ENCODE results near the gene HK3. TPM values are rescaled to one million over a fixed set of nuclear protein-coding genes. Genes with fewer than 3 reads are reported as not detected.
A peak's percentile ranks its signal among the peaks of the same experiment; 100 is the strongest.

The HK3 gene
- total RNA-seq, 2 experiments from 2014 or later: 0.33 TPM; not detected in 1

- Mint-ChIP-seq H3K27ac (no peak overlapping the region), H3K27me3 (peaks cover 9% of the 10 kb centered on the region), H3K4me3 (no peak overlapping the region), H3K36me3 (ENCODE audit: low read depth) (no peaks in the 10 kb centered on the region), H3K9me3 (no peaks in the 10 kb centered on the region), H3K4me1 (no peaks in the 10 kb centered on the region)
- DNase-seq: no peak
- POLR2A ChIA-PET: no interaction called here
- CTCF ChIA-PET: no interaction called here
Measured at GRCh38 chr5:176844706-176845391, 54.3 kb downstream of the HK3 start.

- no peak overlapping the region for H3K27ac Mint-ChIP-seq
- H3K36me3 Mint-ChIP-seq (ENCODE audit: low read depth): no peaks in the 10 kb centered on the region
- H3K4me3 Mint-ChIP-seq: no peak overlapping the region
- no peak for DNase-seq
- H3K27me3 Mint-ChIP-seq: peaks cover 9% of the 10 kb centered on the region
- CTCF ChIA-PET: no interaction called here
- no peaks in the 10 kb centered on the region for H3K4me1 Mint-ChIP-seq
- H3K9me3 Mint-ChIP-seq: no peaks in the 10 kb centered on the region
- POLR2A ChIA-PET: no interaction called here
Measured at GRCh38 chr5:176844281-176844680, 54.9 kb downstream of the HK3 start.

- no peak for DNase-seq
- peaks cover 9% of the 10 kb centered on the region for H3K27me3 Mint-ChIP-seq
- H3K4me1 Mint-ChIP-seq: no peaks in the 10 kb centered on the region
- ChIA-PET POLR2A (no interaction called here), CTCF (no interaction called here)
- no peaks in the 10 kb centered on the region for H3K9me3 Mint-ChIP-seq
- no peaks in the 10 kb centered on the region for H3K36me3 Mint-ChIP-seq (ENCODE audit: low read depth)
- no peak overlapping the region for H3K4me3 Mint-ChIP-seq
- H3K27ac Mint-ChIP-seq: no peak overlapping the region
Measured at GRCh38 chr5:176843673-176844072, 55.5 kb downstream of the HK3 start.

- H3K9me3 Mint-ChIP-seq: no peaks in the 10 kb centered on the region
- no peak overlapping the region for H3K27ac Mint-ChIP-seq
- ChIA-PET CTCF (interaction anchor here (1.2 kb wide), 1 partner anchor 177 kb away, joined by 4 read pairs; no protein-coding TSS in a partner anchor), POLR2A (no interaction called here)
- no peaks in the 10 kb centered on the region for H3K27me3 Mint-ChIP-seq
- no peak overlapping the region for H3K4me3 Mint-ChIP-seq
- peak; percentile 80 for DNase-seq
- H3K4me1 Mint-ChIP-seq: no peaks in the 10 kb centered on the region
- no peaks in the 10 kb centered on the region for H3K36me3 Mint-ChIP-seq (ENCODE audit: low read depth)
Measured at GRCh38 chr5:176837707-176838115, 61.4 kb downstream of the HK3 start.

- Mint-ChIP-seq H3K9me3 (no peaks in the 10 kb centered on the region), H3K4me3 (no peak overlapping the region), H3K27ac (no peak overlapping the region), H3K4me1 (no peaks in the 10 kb centered on the region), H3K36me3 (ENCODE audit: low read depth) (no peaks in the 10 kb centered on the region), H3K27me3 (no peaks in the 10 kb centered on the region)
- no peak for DNase-seq
- ChIA-PET CTCF (no interaction called here), POLR2A (no interaction called here)
Measured at GRCh38 chr5:176836811-176837706, 62.1 kb downstream of the HK3 start.

GRCh38 chr5:176835918-176836317 lies 63.2 kb downstream of the HK3 start:
- Mint-ChIP-seq H3K4me3 (no peak overlapping the region), H3K36me3 (ENCODE audit: low read depth) (no peaks in the 10 kb centered on the region), H3K4me1 (no peaks in the 10 kb centered on the region), H3K27me3 (no peaks in the 10 kb centered on the region), H3K9me3 (no peaks in the 10 kb centered on the region), H3K27ac (no peak overlapping the region)
- ChIA-PET CTCF (no interaction called here), POLR2A (no interaction called here)
- no peak for DNase-seq

GRCh38 chr5:176833286-176833685 lies 65.9 kb downstream of the HK3 start:
- H3K4me1 Mint-ChIP-seq: no peaks in the 10 kb centered on the region
- no peak overlapping the region for H3K27ac Mint-ChIP-seq
- no peak overlapping the region for H3K4me3 Mint-ChIP-seq
- CTCF ChIA-PET: no interaction called here
- no peaks in the 10 kb centered on the region for H3K36me3 Mint-ChIP-seq (ENCODE audit: low read depth)
- H3K9me3 Mint-ChIP-seq: no peaks in the 10 kb centered on the region
- POLR2A ChIA-PET: no interaction called here
- DNase-seq: no peak
- no peaks in the 10 kb centered on the region for H3K27me3 Mint-ChIP-seq

- Mint-ChIP-seq H3K4me1 (no peaks in the 10 kb centered on the region), H3K27me3 (no peaks in the 10 kb centered on the region), H3K36me3 (ENCODE audit: low read depth) (no peaks in the 10 kb centered on the region), H3K27ac (no peak overlapping the region), H3K4me3 (no peak overlapping the region), H3K9me3 (no peaks in the 10 kb centered on the region)
- CTCF ChIA-PET: interaction anchor here (0.7 kb wide), 1 partner anchor 188 kb away, joined by 5 read pairs; no protein-coding TSS in a partner anchor
- no peak for DNase-seq
- POLR2A ChIA-PET: no interaction called here
Measured at GRCh38 chr5:176832162-176832561, 67.0 kb downstream of the HK3 start.

- Mint-ChIP-seq H3K27me3 (no peaks in the 10 kb centered on the region), H3K27ac (no peak overlapping the region), H3K9me3 (no peaks in the 10 kb centered on the region), H3K36me3 (ENCODE audit: low read depth) (no peaks in the 10 kb centered on the region), H3K4me3 (no peak overlapping the region), H3K4me1 (no peaks in the 10 kb centered on the region)
- ChIA-PET POLR2A (no interaction called here), CTCF (interaction anchor here (0.7 kb wide), 1 partner anchor 187 kb away, joined by 5 read pairs; no protein-coding TSS in a partner anchor)
- no peak for DNase-seq
Measured at GRCh38 chr5:176831425-176831824, 67.7 kb downstream of the HK3 start.

- Mint-ChIP-seq H3K9me3 (no peaks in the 10 kb centered on the region), H3K4me3 (no peak overlapping the region), H3K27ac (no peak overlapping the region), H3K27me3 (no peaks in the 10 kb centered on the region), H3K36me3 (ENCODE audit: low read depth) (no peaks in the 10 kb centered on the region), H3K4me1 (no peaks in the 10 kb centered on the region)
- POLR2A ChIA-PET: no interaction called here
- DNase-seq: no peak
- CTCF ChIA-PET: no interaction called here
Measured at GRCh38 chr5:176830995-176831423, 68.1 kb downstream of the HK3 start.

Other genes with a start within 250 kb of the HK3 start
- gene UNC5A, start 88.8 kb downstream of the HK3 start, total RNA-seq: not detected
- 10 to 100 TPM; 46.5 to 50.5 TPM for gene UIMC1, start 107.4 kb upstream of the HK3 start, total RNA-seq
- 10 to 100 TPM; 19.5 to 27.2 TPM for gene ZNF346, start 123.3 kb upstream of the HK3 start, total RNA-seq
- under 1 TPM; 0.33 to 0.53 TPM for gene FGFR4, start 187.6 kb upstream of the HK3 start, total RNA-seq
- gene NSD1, start 234.4 kb upstream of the HK3 start, total RNA-seq: 10 to 100 TPM; 79.9 to 90.5 TPM